Smooth muscle cell (in vitro differentiated cells): ENCODE results near the gene FAM222B. TPM values are rescaled to one million over a fixed set of nuclear protein-coding genes. Genes with fewer than 3 reads are reported as not detected.

Experiments used
- DNase-seq: peaks from one replicate; lab custom pipeline; 2025; ENCODE audit not compliant: unreplicated experiment; lab: John Stamatoyannopoulos, UW
- H2AFZ ChIP-seq: fragments of 200-600 bp; sonication (generic); 2 replicates; pipeline ENCODE4 v1.6.0; 2016; ENCODE audit warnings: antibody characterized with exemption, low read depth, mild to moderate bottlenecking
- H3F3A ChIP-seq: fragments of 200-600 bp; sonication (generic); 2 replicates; pipeline ENCODE4 v1.6.0; 2017; ENCODE audit warnings: antibody characterized with exemption, low read depth
- H3K27ac ChIP-seq: fragments of 200-600 bp; sonication (generic); 2 replicates; pipeline ENCODE4 v1.5.1; 2016; ENCODE audit warnings: low read depth, mild to moderate bottlenecking
- H3K27me3 ChIP-seq: fragments of 200-600 bp; sonication (generic); 2 replicates; pipeline ENCODE4 v1.6.1; 2016; ENCODE audit warnings: low read depth, mild to moderate bottlenecking
- H3K36me3 ChIP-seq: fragments of 200-600 bp; sonication (generic); 2 replicates; pipeline ENCODE4 v1.5.1; 2016; ENCODE audit warnings: low read depth
- H3K4me1 ChIP-seq: fragments of 200-600 bp; sonication (generic); 2 replicates; pipeline ENCODE4 v1.5.1; 2016; ENCODE audit warnings: low read depth
- H3K4me2 ChIP-seq: fragments of 200-600 bp; sonication (generic); 2 replicates; pipeline ENCODE4 v1.6.0; 2016; ENCODE audit warnings: mild to moderate bottlenecking
- H3K4me3 ChIP-seq: fragments of 200-600 bp; sonication (generic); 2 replicates; pipeline ENCODE4 v1.5.1; 2016; ENCODE audit warnings: mild to moderate bottlenecking
- H3K79me2 ChIP-seq: fragments of 200-600 bp; sonication (generic); 2 replicates; pipeline ENCODE4 v1.6.0; 2016; ENCODE audit warnings: low read depth, mild to moderate bottlenecking
- H3K9ac ChIP-seq: fragments of 200-600 bp; sonication (generic); 2 replicates; pipeline ENCODE4 v1.6.0; 2016; ENCODE audit warnings: low read depth
- H3K9me3 ChIP-seq: fragments of 200-600 bp; sonication (generic); replicated peaks from 2 replicates; pipeline ENCODE4 v1.5.1; 2016; ENCODE audit warnings: low read depth
- H4K20me1 ChIP-seq: fragments of 200-600 bp; sonication (generic); 2 replicates; pipeline ENCODE4 v1.6.0; 2016; ENCODE audit warnings: low read depth
- WGBS: methylation state at CpG from one replicate; pipeline ENCODE4 v1.1.7; 2016; ENCODE audit warnings: low lambda C conversion rate; 5-methylcytosine and 5-hydroxymethylcytosine counted together
- polyA plus RNA-seq: library from polyadenylated mRNA; unstranded; fragments of >200 nt; fragmentation: Nextera tagmentation; extraction: Ambion mirVana; gene quantifications from 2 replicates; pipeline ENCODE4 v1.2.1, GENCODE V29; 2016
- total RNA-seq: library from RNA; depleted of rRNA; stranded (reverse); fragments of >200 nt; gene quantifications from 2 replicates; pipeline ENCODE4 v1.2.3, GENCODE V29; 2014
- TF ChIP-seq, protein P1 (sequence below): fragments of 200-600 bp; sonication (generic); IDR thresholded peaks from 2 replicates; pipeline ENCODE4 v1.5.1; 2017; ENCODE audit warnings: borderline replicate concordance, mild to moderate bottlenecking, antibody characterized with exemption; ENCODE audit not compliant: insufficient read depth, poor library complexity, severe bottlenecking

FAM222B gene
- total and polyA plus RNA-seq, 2 experiments from 2014 or later, result 20.5 to 28.0 TPM

DNA sequence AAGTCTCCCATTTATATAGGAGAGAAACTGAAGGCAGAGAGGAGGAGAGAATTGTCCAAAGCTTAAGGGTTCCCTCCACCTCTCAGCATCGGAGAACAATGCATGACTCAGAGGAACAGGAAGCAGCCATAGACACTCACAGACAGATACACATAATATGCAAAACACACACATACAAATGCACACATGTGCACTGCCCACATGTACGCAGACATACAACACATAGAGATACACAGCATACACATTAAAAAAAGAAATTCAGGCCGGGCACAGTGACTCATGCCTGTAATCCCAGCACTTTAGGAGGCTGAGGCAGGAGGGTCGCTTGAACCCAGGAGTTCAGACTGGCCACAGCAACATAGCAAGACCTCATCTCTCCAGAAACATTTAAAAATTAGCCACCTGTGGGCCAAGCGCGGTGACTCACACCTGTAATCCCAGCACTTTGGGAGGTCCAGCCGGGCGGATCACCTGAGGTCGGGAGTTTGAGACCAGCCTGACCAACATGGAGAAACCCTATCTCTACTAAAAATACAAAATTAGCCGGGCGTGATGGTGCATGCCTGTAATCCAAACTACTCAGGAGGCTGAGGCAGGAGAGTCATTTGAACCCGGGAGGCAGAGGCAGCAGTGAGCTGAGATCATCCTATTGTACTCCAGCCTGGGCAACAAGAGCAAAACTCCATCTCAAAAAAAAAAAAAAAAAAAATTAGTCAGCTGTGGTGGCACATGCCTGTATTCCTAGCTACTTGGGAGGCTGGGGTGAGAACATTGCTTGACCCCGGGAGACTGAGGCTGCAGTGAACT lies 23.6 kb upstream of the FAM222B start:
- Histone ChIP-seq H3K9me3 (no peaks in the 10 kb centered on the region), H3K9ac (no peak overlapping the region), H3K36me3 (no peaks in the 10 kb centered on the region), H4K20me1 (no peaks in the 10 kb centered on the region), H3K4me1 (no peaks in the 10 kb centered on the region), H3K27me3 (no peaks in the 10 kb centered on the region), H3K4me2 (no peak overlapping the region), H3K79me2 (no peaks in the 10 kb centered on the region), H3F3A (peaks cover 3% of the 10 kb centered on the region), H3K4me3 (no peak overlapping the region), H2AFZ (no peak overlapping the region), H3K27ac (no peak overlapping the region)
- no peak for DNase-seq
- 91% methylated on average over 13 of the region's 13 CpGs for WGBS
- TF ChIP-seq, protein P1, sequence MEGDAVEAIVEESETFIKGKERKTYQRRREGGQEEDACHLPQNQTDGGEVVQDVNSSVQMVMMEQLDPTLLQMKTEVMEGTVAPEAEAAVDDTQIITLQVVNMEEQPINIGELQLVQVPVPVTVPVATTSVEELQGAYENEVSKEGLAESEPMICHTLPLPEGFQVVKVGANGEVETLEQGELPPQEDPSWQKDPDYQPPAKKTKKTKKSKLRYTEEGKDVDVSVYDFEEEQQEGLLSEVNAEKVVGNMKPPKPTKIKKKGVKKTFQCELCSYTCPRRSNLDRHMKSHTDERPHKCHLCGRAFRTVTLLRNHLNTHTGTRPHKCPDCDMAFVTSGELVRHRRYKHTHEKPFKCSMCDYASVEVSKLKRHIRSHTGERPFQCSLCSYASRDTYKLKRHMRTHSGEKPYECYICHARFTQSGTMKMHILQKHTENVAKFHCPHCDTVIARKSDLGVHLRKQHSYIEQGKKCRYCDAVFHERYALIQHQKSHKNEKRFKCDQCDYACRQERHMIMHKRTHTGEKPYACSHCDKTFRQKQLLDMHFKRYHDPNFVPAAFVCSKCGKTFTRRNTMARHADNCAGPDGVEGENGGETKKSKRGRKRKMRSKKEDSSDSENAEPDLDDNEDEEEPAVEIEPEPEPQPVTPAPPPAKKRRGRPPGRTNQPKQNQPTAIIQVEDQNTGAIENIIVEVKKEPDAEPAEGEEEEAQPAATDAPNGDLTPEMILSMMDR, result no peak

DNA sequence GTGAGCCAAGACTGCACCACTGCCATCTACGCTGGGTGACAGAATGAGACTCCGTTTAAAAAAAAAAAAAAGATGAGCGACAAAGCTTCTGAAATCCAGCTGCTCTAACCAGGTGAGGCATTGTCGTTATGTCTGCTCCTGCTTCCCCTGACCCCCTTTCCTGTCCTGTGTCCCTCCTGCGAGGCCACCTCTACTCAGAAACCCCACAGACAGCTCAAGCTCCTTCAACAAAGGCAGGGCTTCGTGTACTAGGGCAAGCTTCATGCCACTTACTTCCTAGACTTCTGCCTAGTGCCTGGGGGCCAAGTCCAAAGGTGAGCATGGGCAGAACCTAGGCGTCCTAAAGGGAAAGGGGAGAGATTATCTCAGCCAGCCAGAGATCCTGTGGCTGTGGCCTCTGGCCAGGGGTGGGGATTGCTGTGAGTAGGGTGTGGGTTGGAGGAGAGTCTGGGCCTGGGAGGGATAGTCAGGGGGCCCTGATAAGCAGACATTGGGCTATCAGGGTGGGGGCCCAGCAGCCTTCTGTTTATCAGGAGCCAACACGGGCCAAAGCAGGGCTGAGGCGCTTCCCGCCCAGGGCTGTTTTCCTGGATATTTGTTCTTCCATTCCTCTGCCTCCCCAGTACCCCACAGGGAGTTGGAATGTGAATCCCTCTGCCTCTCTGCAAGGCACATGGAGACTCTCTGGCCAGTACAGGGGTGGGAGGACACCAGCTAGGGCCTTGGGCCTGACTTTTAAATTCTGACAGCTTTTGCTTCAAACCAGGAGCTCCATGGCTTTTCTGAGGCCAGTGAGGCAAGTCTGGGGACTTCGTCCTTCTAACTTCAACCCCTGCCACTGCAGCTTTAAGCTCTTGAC lies 22.6 kb upstream of the FAM222B start:
- 80% methylated on average over 11 of the region's 11 CpGs for WGBS
- DNase-seq, result no peak
- Histone ChIP-seq H3K27ac (no peak overlapping the region), H3K79me2 (no peaks in the 10 kb centered on the region), H3K4me1 (no peaks in the 10 kb centered on the region), H4K20me1 (no peaks in the 10 kb centered on the region), H3K4me2 (no peak overlapping the region), H3K9me3 (no peaks in the 10 kb centered on the region), H3K36me3 (no peaks in the 10 kb centered on the region), H3F3A (no peaks in the 10 kb centered on the region), H2AFZ (no peak overlapping the region), H3K9ac (no peak overlapping the region), H3K4me3 (no peak overlapping the region), H3K27me3 (no peaks in the 10 kb centered on the region)
- TF ChIP-seq, protein P1, result no peak

- Histone ChIP-seq H3K4me2 (no peak overlapping the region), H3K27me3 (no peaks in the 10 kb centered on the region), H3K9me3 (no peaks in the 10 kb centered on the region), H3K4me1 (no peaks in the 10 kb centered on the region), H3K79me2 (no peaks in the 10 kb centered on the region), H3K27ac (no peak overlapping the region), H3F3A (no peaks in the 10 kb centered on the region), H3K4me3 (no peak overlapping the region), H2AFZ (no peak overlapping the region), H3K9ac (no peak overlapping the region), H4K20me1 (no peaks in the 10 kb centered on the region), H3K36me3 (no peaks in the 10 kb centered on the region)
- 100% methylated on average over 1 of the region's 1 CpG for WGBS
- TF ChIP-seq, protein P1, result no peak
- DNase-seq, result no peak
These were observed 21.4 kb upstream of the FAM222B start for GRCh38 chr17:28863953-28864352.
